HG02970 (cell line): ENCODE results near the gene PHACTR2.
"Not testable (repeated sequence)": the region's sequence is repeated elsewhere in the genome, so short reads cannot be mapped to it uniquely, and the experiment has no call there.

Experiments used
- ATAC-seq: cut with Tn5 transposase; IDR thresholded peaks from one replicate; pipeline ENCODE4 v1.9.1; 2021; ENCODE audit warnings: mild to moderate bottlenecking, moderate library complexity, moderate number of reproducible peaks; ENCODE audit not compliant: unreplicated experiment, low FRiP score

Gene PHACTR2

GRCh38 chr6:143738072-143738690 is 60.4 kb downstream of the PHACTR2 start:
- not testable (repeated sequence) for ATAC-seq

- ATAC-seq = no peak
Measured at GRCh38 chr6:143739341-143739851, 61.6 kb downstream of the PHACTR2 start.

GRCh38 chr6:143740213-143740612 is 62.4 kb downstream of the PHACTR2 start:
- no peak for ATAC-seq

GRCh38 chr6:143741480-143741879 is 63.7 kb downstream of the PHACTR2 start:
- no peak for ATAC-seq

GRCh38 chr6:143742070-143742954 is 64.5 kb downstream of the PHACTR2 start:
- ATAC-seq = no peak

- ATAC-seq = no peak
Measured at GRCh38 chr6:143742955-143743255, 65.1 kb downstream of the PHACTR2 start.

GRCh38 chr6:143743301-143744166 is 65.8 kb downstream of the PHACTR2 start:
- no peak for ATAC-seq

- ATAC-seq = no peak
Measured at GRCh38 chr6:143744551-143745165, 66.9 kb downstream of the PHACTR2 start.

GRCh38 chr6:143745166-143746133 is 67.7 kb downstream of the PHACTR2 start:
- no peak for ATAC-seq

- no peak for ATAC-seq
Measured at GRCh38 chr6:143746202-143747119, 68.7 kb downstream of the PHACTR2 start.

GRCh38 chr6:143747347-143747842 is 69.6 kb downstream of the PHACTR2 start:
- no peak for ATAC-seq

GRCh38 chr6:143749891-143750290 is 72.1 kb downstream of the PHACTR2 start:
- no peak for ATAC-seq

GRCh38 chr6:143750877-143751276 is 73.1 kb downstream of the PHACTR2 start:
- no peak for ATAC-seq

GRCh38 chr6:143752459-143752858 is 74.7 kb downstream of the PHACTR2 start:
- ATAC-seq = no peak

- ATAC-seq = no peak
Measured at GRCh38 chr6:143753678-143754077, 75.9 kb downstream of the PHACTR2 start.

GRCh38 chr6:143754204-143754603 is 76.4 kb downstream of the PHACTR2 start:
- ATAC-seq = no peak

GRCh38 chr6:143755301-143755744 is 77.6 kb downstream of the PHACTR2 start:
- ATAC-seq = no peak

- no peak for ATAC-seq
Measured at GRCh38 chr6:143757346-143757832, 79.6 kb downstream of the PHACTR2 start.
